ENCODE data around the gene FAM98C. TPM values are rescaled to one million over a fixed set of nuclear protein-coding genes. Genes with fewer than 3 reads are reported as not detected.

The FAM98C gene
- total RNA-seq, 4 donors from 2014 or later: 28.9 to 76.8 (median 48.1) TPM

GRCh38 chr19:38400361-38400760 is 2.5 kb upstream of the FAM98C start:
- H3K27me3 ChIP-seq: no peaks in the 10 kb centered on the region
- TF ChIP-seq POLR2A (IDR thresholded peaks at IDR 0.05): no peak
- TF ChIP-seq CTCF (IDR thresholded peaks at IDR 0.05): no peak
- peaks cover 0 to 10% (median 0%) of the 10 kb centered on the region in 3 donors for H3K36me3 ChIP-seq
- no peak overlapping the region for H3K27ac ChIP-seq
- H3K4me1 ChIP-seq: peaks cover 0 to 17% (median 6%) of the 10 kb centered on the region in 4 donors
- no peaks in the 10 kb centered on the region for H3K9me3 ChIP-seq
- DNase-seq: no peak
- H3K4me3 ChIP-seq: no peak overlapping the region

DNA sequence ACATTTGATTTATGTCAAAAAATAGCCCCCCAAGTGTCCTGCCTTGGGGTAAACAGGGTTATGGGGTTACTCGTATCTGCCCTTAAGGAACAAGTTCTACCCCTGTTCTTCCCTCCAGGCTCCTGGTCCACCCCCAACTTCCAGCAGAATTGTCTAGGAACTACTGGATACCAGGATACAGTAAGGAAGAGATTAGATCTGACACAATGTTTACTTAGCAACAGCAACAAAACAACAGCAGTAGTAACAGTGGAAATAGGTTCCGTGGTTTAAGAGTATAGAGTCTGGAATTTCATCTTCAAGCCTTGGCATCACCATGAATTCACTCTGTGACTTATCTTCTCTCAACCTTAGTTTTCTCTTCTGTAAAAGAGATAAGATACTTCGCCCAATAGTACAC is 1.7 kb upstream of the FAM98C start:
- Histone ChIP-seq H3K27ac (no peak overlapping the region), H3K36me3 (peaks cover 0 to 15% (median 0%) of the 10 kb centered on the region in 3 donors), H3K4me3 (no peak overlapping the region), H3K27me3 (no peaks in the 10 kb centered on the region), H3K4me1 (peaks cover 0 to 13% (median 3%) of the 10 kb centered on the region in 4 donors), H3K9me3 (no peaks in the 10 kb centered on the region)
- DNase-seq: no peak
- TF ChIP-seq POLR2A (IDR thresholded peaks at IDR 0.05): no peak
- no peak for TF ChIP-seq CTCF (IDR thresholded peaks at IDR 0.05)

- H3K4me1 ChIP-seq: peaks cover 0 to 13% (median 3%) of the 10 kb centered on the region in 4 donors
- H3K36me3 ChIP-seq: peaks cover 0 to 28% (median 0%) of the 10 kb centered on the region in 3 donors
- peak overlapping the region in 2 of 4 donors; percentile 64 to 96 for H3K27ac ChIP-seq
- TF ChIP-seq POLR2A (IDR thresholded peaks at IDR 0.05) (peak in 1 of 2 donors; percentile 37), CTCF (IDR thresholded peaks at IDR 0.05) (no peak)
- no peaks in the 10 kb centered on the region for H3K27me3 ChIP-seq
- H3K9me3 ChIP-seq: no peaks in the 10 kb centered on the region
- DNase-seq: no peak
- H3K4me3 ChIP-seq: peak overlapping the region; percentile 77 to 92 (median 86)
Observed at GRCh38 chr19:38402623-38402966, 298 bp upstream of the FAM98C start.

DNA sequence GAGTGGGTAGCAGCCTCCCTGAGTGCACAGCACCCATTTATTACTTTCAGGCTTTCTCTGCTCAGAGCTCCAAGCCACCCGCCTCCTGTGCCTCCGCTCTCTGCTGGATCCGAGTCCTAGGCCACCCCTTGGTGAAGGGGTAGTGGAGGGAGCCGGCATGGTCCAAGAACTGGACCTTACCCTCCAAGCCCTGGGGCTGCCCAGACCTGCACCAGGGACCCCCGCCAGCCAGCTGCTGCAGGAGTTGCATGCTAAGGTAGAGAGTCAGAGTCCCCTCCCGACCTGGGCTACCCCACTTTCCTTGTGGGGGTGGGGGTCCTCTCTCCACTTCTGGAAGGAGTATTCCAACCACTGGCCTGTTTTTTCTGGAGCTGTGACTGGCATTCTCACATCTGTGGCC is 2.0 kb downstream of the FAM98C start:
- H3K27me3 ChIP-seq: no peaks in the 10 kb centered on the region
- no peak overlapping the region for H3K4me3 ChIP-seq
- H3K36me3 ChIP-seq: peaks cover 0 to 34% (median 0%) of the 10 kb centered on the region in 3 donors
- peak in 1 of 3 donors; percentile 44 for DNase-seq
- H3K9me3 ChIP-seq: no peaks in the 10 kb centered on the region
- TF ChIP-seq POLR2A (IDR thresholded peaks at IDR 0.05) (no peak), CTCF (IDR thresholded peaks at IDR 0.05) (no peak)
- peaks cover 0 to 13% (median 3%) of the 10 kb centered on the region in 4 donors for H3K4me1 ChIP-seq
- H3K27ac ChIP-seq: peak overlapping the region in 2 of 4 donors; percentile 16 to 85

DNA sequence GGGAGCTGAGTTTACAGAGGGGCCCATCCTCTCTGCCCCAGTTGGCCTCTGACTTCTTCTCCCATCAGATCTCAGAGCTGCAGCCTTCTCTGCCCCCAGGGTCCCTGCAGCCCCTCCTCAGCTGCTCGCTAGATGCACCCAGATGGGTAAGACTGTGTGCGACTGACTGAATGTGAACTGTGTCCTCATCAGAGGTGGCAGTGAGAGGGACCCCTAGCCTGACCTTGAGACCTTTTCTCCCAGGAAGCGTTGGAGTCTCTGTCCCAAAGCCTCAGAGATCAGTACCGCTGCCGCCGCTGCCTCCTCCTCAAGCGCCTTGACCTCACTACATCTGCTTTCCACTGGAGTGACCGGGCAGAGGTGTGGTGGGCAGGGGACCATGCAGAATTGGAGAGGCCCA is 2.4 kb downstream of the FAM98C start:
- no peaks in the 10 kb centered on the region for H3K27me3 ChIP-seq
- no peak overlapping the region for H3K27ac ChIP-seq
- DNase-seq: peak in 1 of 3 donors; percentile 32
- peaks cover 0 to 34% (median 0%) of the 10 kb centered on the region in 3 donors for H3K36me3 ChIP-seq
- no peak overlapping the region for H3K4me3 ChIP-seq
- H3K4me1 ChIP-seq: peaks cover 0 to 13% (median 3%) of the 10 kb centered on the region in 4 donors
- TF ChIP-seq CTCF (IDR thresholded peaks at IDR 0.05) (no peak), POLR2A (IDR thresholded peaks at IDR 0.05) (no peak)
- no peaks in the 10 kb centered on the region for H3K9me3 ChIP-seq

Data from Peyer's patch (tissue), 4 donors.